K562 (cell line): Measurements from ENCODE around the gene BTLA. TPM values are rescaled to one million over a fixed set of nuclear protein-coding genes. Genes with fewer than 3 reads are reported as not detected.

ENCODE experiments used
- ATAC-seq: fragments of 200-7000 bp; cut with Tn5 transposase; 3 replicates; pipeline ENCODE4 v1.9.1; 2020; ENCODE audit warnings: moderate library complexity
- BruUV-seq: library from RNA; stranded (reverse); fragments of 400-500 nt; replicated peaks from 2 replicates; lab custom pipeline; 2021; lab: Mats Ljungman, UMichigan
- CTCF ChIA-PET: fragments of 300-600 bp; formaldehyde crosslinking; extraction: SDS; loops from one replicate; lab custom pipeline; 2021; ENCODE audit warnings: low intra/inter-chr PET ratio; lab: Yijun Ruan, JAX
- POLR2A ChIA-PET: fragments of 300-600, 350-650 bp; sonication (Branson Sonifier 250); formaldehyde crosslinking; extraction: SDS; loops from one replicate; lab custom pipeline; 2021; ENCODE audit warnings: antibody characterized with exemption, inconsistent platforms; lab: Yijun Ruan, JAX
- DNase-seq, 4 experiments: peaks; one replicate each; pipeline versions ENCODE4 v3.0.0 to v3.0.0-alpha.2; 2011 to 2018; ENCODE audit warnings: low spot score in 3 of 4, mixed read lengths in 3 of 4; ENCODE audit errors: extremely low read depth in 1 of 4
- FAIRE-seq: peaks from 2 replicates; lab custom pipeline; 2011; peaks lifted over from hg19 to GRCh38; lab: Jason Lieb, UNC
- H2AFZ ChIP-seq: 2 replicates; pipeline ENCODE4 v1.6.0; 2011; ENCODE audit warnings: low read depth, low read length, control low read depth, inconsistent platforms
- H3K27ac ChIP-seq: fragments of 200-600 bp; 3 replicates; pipeline ENCODE4 v1.8.0; 2011; ENCODE audit warnings: low read depth, mild to moderate bottlenecking, control low read depth, inconsistent platforms, low read length, moderate library complexity, mixed read lengths; ENCODE audit errors: extremely low read depth
- H3K27me3 ChIP-seq, 2 experiments: fragments of 300-600 bp in 1 of 2; 2 replicates in 1 of 2; 3 replicates in 1 of 2; pipeline versions ENCODE4 v1.6.0 to v1.8.0; 2011; ENCODE audit warnings: inconsistent platforms in 2 of 2, low read length in 2 of 2, mild to moderate bottlenecking in 1 of 2, mixed read lengths in 1 of 2, moderate library complexity in 1 of 2; ENCODE audit not compliant: control insufficient read depth in 2 of 2, insufficient read depth in 2 of 2
- H3K36me3 ChIP-seq: fragments of 300-600 bp; 3 replicates; pipeline ENCODE4 v1.8.0; 2011; ENCODE audit warnings: mild to moderate bottlenecking, low read length, inconsistent platforms; ENCODE audit not compliant: control insufficient read depth, insufficient read depth
- H3K4me1 ChIP-seq, 2 experiments: fragments of 200-600 bp in 1 of 2; replicated peaks in 1 of 2; 2 replicates in 1 of 2; 3 replicates in 1 of 2; pipeline versions ENCODE4 v1.5.1 to v1.8.0; 2011; ENCODE audit warnings: inconsistent platforms in 2 of 2, low read length in 2 of 2, mild to moderate bottlenecking in 1 of 2, mixed read lengths in 1 of 2, moderate library complexity in 1 of 2; ENCODE audit not compliant: control insufficient read depth in 2 of 2, insufficient read depth in 2 of 2
- H3K4me2 ChIP-seq: 2 replicates; pipeline ENCODE4 v1.6.1; 2011; ENCODE audit warnings: low read length, control low read depth, inconsistent platforms, mixed read lengths; ENCODE audit not compliant: insufficient read depth
- H3K4me3 ChIP-seq: fragments of 200-600 bp; sonication (generic), shearing (Covaris generic); 2 replicates; pipeline ENCODE4 v1.5.1; 2016; ENCODE audit warnings: control low read depth, inconsistent platforms
- H3K79me2 ChIP-seq: fragments of 200-600 bp; 3 replicates; pipeline ENCODE4 v1.8.0; 2011; ENCODE audit warnings: low read length, inconsistent platforms; ENCODE audit not compliant: control insufficient read depth, insufficient read depth
- H3K9ac ChIP-seq, 2 experiments: 2 replicates each; pipeline versions ENCODE4 v1.6.0 to v1.6.1; 2011; ENCODE audit warnings: low read depth in 2 of 2, low read length in 2 of 2, control low read depth in 1 of 2, inconsistent platforms in 1 of 2, mild to moderate bottlenecking in 1 of 2, mixed read lengths in 1 of 2; ENCODE audit not compliant: insufficient read depth in 1 of 2
- H3K9me1 ChIP-seq: one replicate; pipeline ENCODE4 v1.6.0; 2011; ENCODE audit warnings: inconsistent platforms, mild to moderate bottlenecking, low read length, moderate library complexity; ENCODE audit not compliant: control insufficient read depth, insufficient read depth
- H3K9me3 ChIP-seq: replicated peaks from 2 replicates; pipeline ENCODE4 v1.5.1; 2011; ENCODE audit warnings: low read depth, low read length, inconsistent platforms; ENCODE audit not compliant: control insufficient read depth, insufficient read depth
- H4K20me1 ChIP-seq: replicated peaks from 2 replicates; pipeline ENCODE4 v1.6.1; 2011; ENCODE audit warnings: low read length, inconsistent platforms, mixed read lengths; ENCODE audit not compliant: control insufficient read depth, insufficient read depth
- ID3 ChIP-seq, 2 experiments: fragments of 250-450 bp in 1 of 2; fragments of 450-650 bp in 1 of 2; sonication (Bioruptor Pico) in 1 of 2; IDR thresholded peaks; 2 replicates each; pipeline versions ENCODE4 v1.6.1 to v1.8.0; 2016 to 2021; ENCODE audit warnings: mild to moderate bottlenecking in 2 of 2, moderate library complexity in 2 of 2, missing compliant biosample characterization in 1 of 2, missing genetic modification characterization in 1 of 2
- PHTF2 ChIP-seq: fragments of 250-450 bp; sonication (Bioruptor Pico); IDR thresholded peaks from 2 replicates; pipeline ENCODE4 v1.5.0; 2021; ENCODE audit warnings: mild to moderate bottlenecking
- TFE3 ChIP-seq: fragments of 450-650 bp; formaldehyde crosslinking; IDR thresholded peaks from 2 replicates; pipeline ENCODE4 v1.4.0; 2020; ENCODE audit warnings: mild to moderate bottlenecking, mixed read lengths
- YY1 ChIP-seq, 3 experiments: IDR thresholded peaks; 2 replicates each; pipeline ENCODE4 v1.6.1; 2011; ENCODE audit warnings: low read length in 2 of 3, mild to moderate bottlenecking in 2 of 3, moderate library complexity in 2 of 3, borderline replicate concordance in 1 of 3, control low read depth in 1 of 3, low read depth in 1 of 3; ENCODE audit not compliant: insufficient read depth in 3 of 3, insufficient replicate concordance in 2 of 3, control insufficient read depth in 1 of 3, insufficient read length in 1 of 3; ENCODE audit errors: extremely low read depth in 1 of 3
- ZNF121 ChIP-seq: sonication (generic); formaldehyde crosslinking; conservative IDR thresholded peaks from 2 replicates; pipeline ENCODE4 v1.8.0; 2022; ENCODE audit warnings: missing genetic modification reagents
- WGBS: fragments of 100-300 bp; shearing (Covaris generic); methylation state at CpG from one replicate; pipeline ENCODE4 v1.1.6; 2016; ENCODE audit warnings: low coverage, mixed read lengths; ENCODE audit not compliant: insufficient coverage; ENCODE audit errors: missing lambda C conversion rate; 5-methylcytosine and 5-hydroxymethylcytosine counted together
- in situ Hi-C: fragments of 300-500 bp; cut with MboI; formaldehyde crosslinking; loops from 4 replicates; pipeline ENCODE4 v1.15.0; 2018; ENCODE audit warnings: inconsistent platforms, mixed read lengths
- intact Hi-C: fragments of 100-400 bp; cut with micrococcal nuclease; formaldehyde crosslinking; loops from 2 replicates; pipeline ENCODE4 v1.14.2; 2022
- polyA plus RNA-seq, 8 experiments: library from polyadenylated mRNA; depleted of rRNA in 4 of 8; stranded (reverse) in 5 of 8; unstranded in 3 of 8; fragments of >200 nt; fragmentation: Nextera tagmentation in 2 of 8; fragmentation: Illumina TruSeq in 1 of 8; extraction: Ambion mirVana in 2 of 8; extraction: Trizol in 1 of 8; gene quantifications; 2 replicates each; pipeline versions ENCODE4 v1.2.1 to v1.2.3, GENCODE V29; 2011 to 2014; ENCODE audit warnings: inconsistent platforms in 1 of 8, missing spikeins in 1 of 8
- total RNA-seq, 7 experiments: library from RNA; depleted of rRNA in 6 of 7; stranded (reverse); fragments of >200 nt in 6 of 7; fragmentation: Illumina TruSeq in 2 of 7; extraction: Trizol in 2 of 7; gene quantifications; 2 replicates each; pipeline versions ENCODE4 v1.2.1 to v1.2.3, GENCODE V29; 2011 to 2021; ENCODE audit warnings: low replicate concordance in 1 of 7

BTLA gene
- total and polyA plus RNA-seq, 9 of the 15 experiments (the other 6 are each of a cell fraction or from before 2014, with no cell fraction given) = 0.22 TPM; not detected in 8

- Histone ChIP-seq H3K27ac (no peak overlapping the region), H3K9ac (no peak overlapping the region), H2AFZ (no peak overlapping the region), H3K27me3 (no peaks in the 10 kb centered on the region), H3K4me1 (no peaks in the 10 kb centered on the region), H3K9me3 (no peaks in the 10 kb centered on the region), H3K9me1 (no peaks in the 10 kb centered on the region), H3K79me2 (no peaks in the 10 kb centered on the region), H4K20me1 (no peaks in the 10 kb centered on the region), H3K36me3 (no peaks in the 10 kb centered on the region), H3K4me2 (no peak overlapping the region), H3K4me3 (no peak overlapping the region)
- ATAC-seq (no peak), DNase-seq (no peak), FAIRE-seq (no peak)
- in situ Hi-C loops (loop anchor here (25.0 kb wide), 2 partner anchors 192 to 392 kb away; no protein-coding TSS in a partner anchor), intact Hi-C loops (no loop called here)
- ChIA-PET CTCF (no interaction called here), POLR2A (no interaction called here)
- BruUV-seq = no TSS peak
- WGBS = 0% methylated on average over 3 of the region's 3 CpGs
- no peak for TF ChIP-seq YY1 (IDR thresholded peaks at IDR 0.05; ENCODE audit: borderline replicate concordance in 1 of 3, control insufficient read depth in 1 of 3, extremely low read depth in 1 of 3, insufficient read depth in 3 of 3, insufficient read length in 1 of 3, insufficient replicate concordance in 2 of 3, low read depth in 1 of 3, low read length in 2 of 3)
- no peak for TF ChIP-seq ID3 (CRISPR knock-in tag; IDR thresholded peaks at IDR 0.05)
- no peak for TF ChIP-seq ID3 (tag; IDR thresholded peaks at IDR 0.05)
- TF ChIP-seq PHTF2 (CRISPR knock-in tag) = no peak
- no peak for TF ChIP-seq ZNF121 (CRISPR knock-in tag)
- no peak for TF ChIP-seq TFE3 (CRISPR knock-in tag)
Observed at GRCh38 chr3:112504123-112504522, 4.9 kb upstream of the BTLA start.
